Suprapubic skin (tissue), 3 donors: ENCODE results near the gene CELSR1.

ENCODE experiments used
- POLR2A ChIP-seq, 2 donors: fragments of 450-650 bp; IDR thresholded peaks; one replicate each; pipeline ENCODE4 v1.6.1; 2017; ENCODE audit warnings: antibody characterized with exemption in 2 of 2, mild to moderate bottlenecking in 2 of 2, moderate library complexity in 2 of 2
- TF ChIP-seq, protein P1 (sequence below), 2 donors: fragments of 200-600 bp in 1 of 2; fragments of 450-650 bp in 1 of 2; sonication (generic) in 1 of 2; IDR thresholded peaks; one replicate each; pipeline ENCODE4 v1.5.1; 2016 to 2019; ENCODE audit warnings: antibody characterized with exemption in 2 of 2, mild to moderate bottlenecking in 1 of 2, moderate library complexity in 1 of 2

DNA sequence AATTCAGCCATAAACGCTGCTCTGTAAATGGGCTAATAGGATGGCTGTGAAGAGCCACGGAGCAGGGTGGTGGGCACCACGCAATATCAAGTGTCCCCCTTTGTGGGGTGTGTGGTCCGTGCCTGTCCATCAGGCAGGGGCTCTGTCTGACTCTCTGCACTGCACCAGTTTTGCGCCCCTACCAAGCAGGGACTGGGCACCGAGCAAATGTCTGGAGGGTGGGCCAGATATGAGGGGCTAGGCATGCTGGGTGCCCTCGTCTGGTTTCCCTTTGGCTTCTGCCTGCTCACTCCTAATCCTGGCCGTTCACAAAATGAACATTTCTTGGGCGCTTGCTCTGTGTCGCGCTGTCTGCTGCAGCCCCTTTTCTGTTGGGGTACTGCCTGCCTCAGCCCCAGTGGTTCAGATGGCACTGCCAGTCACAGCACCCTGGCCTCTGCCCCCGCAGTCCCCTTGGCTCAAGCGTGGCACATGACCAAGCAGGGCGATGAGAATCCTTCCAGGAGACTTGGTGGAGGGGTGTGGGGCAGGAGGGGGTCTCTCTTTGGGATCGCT, 37.1 kb upstream of the CELSR1 start:
- TF ChIP-seq, protein P1, sequence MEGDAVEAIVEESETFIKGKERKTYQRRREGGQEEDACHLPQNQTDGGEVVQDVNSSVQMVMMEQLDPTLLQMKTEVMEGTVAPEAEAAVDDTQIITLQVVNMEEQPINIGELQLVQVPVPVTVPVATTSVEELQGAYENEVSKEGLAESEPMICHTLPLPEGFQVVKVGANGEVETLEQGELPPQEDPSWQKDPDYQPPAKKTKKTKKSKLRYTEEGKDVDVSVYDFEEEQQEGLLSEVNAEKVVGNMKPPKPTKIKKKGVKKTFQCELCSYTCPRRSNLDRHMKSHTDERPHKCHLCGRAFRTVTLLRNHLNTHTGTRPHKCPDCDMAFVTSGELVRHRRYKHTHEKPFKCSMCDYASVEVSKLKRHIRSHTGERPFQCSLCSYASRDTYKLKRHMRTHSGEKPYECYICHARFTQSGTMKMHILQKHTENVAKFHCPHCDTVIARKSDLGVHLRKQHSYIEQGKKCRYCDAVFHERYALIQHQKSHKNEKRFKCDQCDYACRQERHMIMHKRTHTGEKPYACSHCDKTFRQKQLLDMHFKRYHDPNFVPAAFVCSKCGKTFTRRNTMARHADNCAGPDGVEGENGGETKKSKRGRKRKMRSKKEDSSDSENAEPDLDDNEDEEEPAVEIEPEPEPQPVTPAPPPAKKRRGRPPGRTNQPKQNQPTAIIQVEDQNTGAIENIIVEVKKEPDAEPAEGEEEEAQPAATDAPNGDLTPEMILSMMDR (IDR thresholded peaks at IDR 0.05) = no peak
- no peak for TF ChIP-seq POLR2A (IDR thresholded peaks at IDR 0.05)
